IMR-90 (cell line): ENCODE measurements around the gene FAM174B. TPM values are rescaled to one million over a fixed set of nuclear protein-coding genes. Genes with fewer than 3 reads are reported as not detected.

ENCODE experiments used
- ATAC-seq: fragments of 200-7000 bp; cut with Tn5 transposase; 2 replicates; pipeline ENCODE4 v1.9.1; 2020; ENCODE audit warnings: low read depth, mild to moderate bottlenecking, moderate library complexity
- BruUV-seq: library from RNA; stranded (reverse); fragments of 400-500 nt; replicated peaks from 2 replicates; lab custom pipeline; 2021; lab: Mats Ljungman, UMichigan
- CTCF ChIA-PET: fragments of 300-600 bp; formaldehyde crosslinking; extraction: SDS; loops from one replicate; lab custom pipeline; 2021; ENCODE audit warnings: antibody characterized with exemption; lab: Yijun Ruan, JAX
- POLR2A ChIA-PET: fragments of 300-600 bp; sonication (Branson Sonifier 250); formaldehyde crosslinking; loops from one replicate; lab custom pipeline; 2022; ENCODE audit warnings: antibody characterized with exemption; ENCODE audit not compliant: unreplicated experiment; lab: Charles Lee
- DNase-seq: peaks from one replicate; pipeline ENCODE4 v3.0.0; 2013
- H2AFZ ChIP-seq: replicated peaks from 2 replicates; pipeline ENCODE3; 2013; ENCODE audit warnings: low read length, mild to moderate bottlenecking; ENCODE audit not compliant: poor library complexity
- H2AK5ac ChIP-seq: 2 replicates; pipeline ENCODE4 v1.6.1; 2013; ENCODE audit warnings: low read depth, low read length, inconsistent platforms
- H2AK9ac ChIP-seq: replicated peaks from 2 replicates; pipeline ENCODE3; 2013; ENCODE audit warnings: mild to moderate bottlenecking, low read depth, low read length, moderate library complexity; ENCODE audit not compliant: poor library complexity
- H2BK120ac ChIP-seq: 2 replicates; pipeline ENCODE4 v1.6.1; 2013; ENCODE audit warnings: low read depth, low read length, inconsistent platforms
- H2BK15ac ChIP-seq: 3 replicates; pipeline ENCODE4 v1.6.1; 2013; ENCODE audit warnings: low read depth, low read length, inconsistent platforms
- H2BK20ac ChIP-seq: 2 replicates; pipeline ENCODE4 v1.6.1; 2013; ENCODE audit warnings: low read depth, mild to moderate bottlenecking, inconsistent platforms, low read length, moderate library complexity
- H2BK5ac ChIP-seq: 2 replicates; pipeline ENCODE4 v1.6.1; 2013; ENCODE audit warnings: mild to moderate bottlenecking, low read depth, low read length, inconsistent platforms; ENCODE audit not compliant: poor library complexity, severe bottlenecking
- H3K14ac ChIP-seq: replicated peaks from 2 replicates; pipeline ENCODE4 v1.6.1; 2013; ENCODE audit warnings: low read depth, low read length, inconsistent platforms
- H3K18ac ChIP-seq: 2 replicates; pipeline ENCODE4 v1.6.1; 2013; ENCODE audit warnings: low read depth, low read length, control low read depth
- H3K23ac ChIP-seq: 2 replicates; pipeline ENCODE4 v1.6.1; 2013; ENCODE audit warnings: low read depth, low read length, inconsistent platforms
- H3K27ac ChIP-seq: 2 replicates; pipeline ENCODE4 v1.5.1; 2013; ENCODE audit warnings: mild to moderate bottlenecking, control low read depth, low read length; ENCODE audit not compliant: insufficient read depth
- H3K27me3 ChIP-seq: 2 replicates; pipeline ENCODE4 v1.6.1; 2013; ENCODE audit warnings: low read length; ENCODE audit not compliant: control insufficient read depth, insufficient read depth
- H3K36me3 ChIP-seq: 2 replicates; pipeline ENCODE4 v1.6.1; 2013; ENCODE audit warnings: low read length, mixed read lengths; ENCODE audit not compliant: control insufficient read depth, insufficient read depth
- H3K4ac ChIP-seq: 2 replicates; pipeline ENCODE4 v1.6.1; 2013; ENCODE audit warnings: low read depth, low read length, inconsistent platforms
- H3K4me1 ChIP-seq: 2 replicates; pipeline ENCODE4 v1.6.1; 2013; ENCODE audit warnings: low read length, mixed read lengths; ENCODE audit not compliant: control insufficient read depth, insufficient read depth
- H3K4me2 ChIP-seq: 2 replicates; pipeline ENCODE4 v1.6.1; 2013; ENCODE audit warnings: low read depth, mild to moderate bottlenecking, control low read depth, low read length, moderate library complexity
- H3K4me3 ChIP-seq: 2 replicates; pipeline ENCODE4 v1.5.1; 2013; ENCODE audit warnings: low read depth, mild to moderate bottlenecking, control low read depth, low read length, moderate library complexity; ENCODE audit not compliant: insufficient read depth
- H3K56ac ChIP-seq: 2 replicates; pipeline ENCODE4 v1.6.1; 2013; ENCODE audit warnings: low read length, inconsistent platforms; ENCODE audit not compliant: insufficient read depth; ENCODE audit errors: extremely low read depth
- H3K79me1 ChIP-seq, 2 experiments: 2 replicates each; pipeline ENCODE4 v1.6.1; 2013; ENCODE audit warnings: low read length in 2 of 2, inconsistent platforms in 1 of 2, low read depth in 1 of 2
- H3K9ac ChIP-seq: 2 replicates; pipeline ENCODE4 v1.6.1; 2013; ENCODE audit warnings: low read depth, low read length, control low read depth
- H3K9me1 ChIP-seq: 2 replicates; pipeline ENCODE4 v1.6.1; 2013; ENCODE audit warnings: low read length, inconsistent platforms; ENCODE audit not compliant: insufficient read depth
- H3K9me3 ChIP-seq: 2 replicates; pipeline ENCODE4 v1.6.1; 2013; ENCODE audit warnings: low read length; ENCODE audit not compliant: control insufficient read depth, insufficient read depth
- H4K20me1 ChIP-seq: 2 replicates; pipeline ENCODE4 v1.6.1; 2013; ENCODE audit warnings: low read length, inconsistent platforms; ENCODE audit not compliant: insufficient read depth
- H4K5ac ChIP-seq: 2 replicates; pipeline ENCODE4 v1.6.1; 2013; ENCODE audit warnings: mild to moderate bottlenecking, low read depth, low read length, control low read depth
- H4K8ac ChIP-seq, 2 experiments: 2 replicates each; pipeline ENCODE4 v1.6.1; 2013; ENCODE audit warnings: low read depth in 2 of 2, low read length in 2 of 2, control low read depth in 1 of 2, inconsistent platforms in 1 of 2
- H4K91ac ChIP-seq: 2 replicates; pipeline ENCODE4 v1.6.1; 2013; ENCODE audit warnings: low read depth, low read length, inconsistent platforms; ENCODE audit not compliant: insufficient read depth
- MAFK ChIP-seq: IDR thresholded peaks from 2 replicates; pipeline ENCODE4 v1.6.1; 2012; ENCODE audit warnings: low read depth, low read length, improper control_type of control experiment
- WGBS, 2 experiments: methylation state at CpG; one replicate each; pipeline versions ENCODE4 v1.1.5 to v1.1.7; 2013; ENCODE audit warnings: missing lambda C conversion rate in 2 of 2; ENCODE audit not compliant: insufficient read length in 1 of 2; ENCODE audit errors: extremely low coverage in 2 of 2; 5-methylcytosine and 5-hydroxymethylcytosine counted together
- dilution Hi-C: fragments of 300-500 bp; cut with HindIII; formaldehyde crosslinking; loops from one replicate; pipeline ENCODE4 v1.14.3; 2018; ENCODE audit warnings: low sequenced_read_pairs; ENCODE audit not compliant: unreplicated experiment
- in situ Hi-C: fragments of 300-500 bp; cut with MboI; formaldehyde crosslinking; loops from 3 replicates; pipeline ENCODE4 v1.14.3; 2019; ENCODE audit warnings: low sequenced_read_pairs, inconsistent platforms, mixed read lengths
- intact Hi-C: fragments of 100-400 bp; cut with micrococcal nuclease; formaldehyde crosslinking; loops from 2 replicates; pipeline ENCODE4 v1.10.0; 2022
- polyA plus RNA-seq, 3 experiments: library from polyadenylated mRNA; depleted of rRNA; stranded (reverse); fragments of >200 nt; gene quantifications; 2 replicates each; pipeline ENCODE4 v1.2.3, GENCODE V29; 2012; ENCODE audit warnings: low replicate concordance in 1 of 3
- total RNA-seq: library from RNA; depleted of rRNA; stranded (reverse); fragments of >200 nt; gene quantifications from 2 replicates; pipeline ENCODE4 v1.2.3, GENCODE V29; 2012

FAM174B gene
- total and polyA plus RNA-seq, 2 of the 4 experiments (the other 2 are of a cell fraction): 0.18 to 0.56 TPM

- dilution Hi-C loops: no loop called here
- no peak overlapping the region for H2BK120ac ChIP-seq
- H4K91ac ChIP-seq: no peak overlapping the region
- no peaks in the 10 kb centered on the region for H3K36me3 ChIP-seq
- no peak overlapping the region for H3K23ac ChIP-seq
- intact Hi-C loops: no loop called here
- no peaks in the 10 kb centered on the region for H3K9me3 ChIP-seq
- H3K27me3 ChIP-seq: peaks cover 9% of the 10 kb centered on the region
- no peak overlapping the region for H3K18ac ChIP-seq
- H4K8ac ChIP-seq: no peak overlapping the region
- BruUV-seq: no TSS peak
- H2BK20ac ChIP-seq: no peak overlapping the region
- no peak overlapping the region for H2AK5ac ChIP-seq
- H2BK5ac ChIP-seq: no peak overlapping the region
- no peak overlapping the region for H3K9ac ChIP-seq
- no peak for DNase-seq
- POLR2A ChIA-PET: no interaction called here
- no peak overlapping the region for H3K27ac ChIP-seq
- no peak overlapping the region for H2AFZ ChIP-seq
- no peak overlapping the region for H3K56ac ChIP-seq
- no peak overlapping the region for H3K14ac ChIP-seq
- H3K79me1 ChIP-seq: no peaks in the 10 kb centered on the region
- no peak for TF ChIP-seq MAFK
- H3K4me3 ChIP-seq: no peak overlapping the region
- H4K5ac ChIP-seq: no peak overlapping the region
- H3K4ac ChIP-seq: no peak overlapping the region
- H3K4me1 ChIP-seq: peaks cover under 1% of the 10 kb centered on the region; the same call in 1 of the 2 replicates
- H3K4me2 ChIP-seq: no peak overlapping the region
- H2AK9ac ChIP-seq: no peak overlapping the region
- H4K20me1 ChIP-seq: no peaks in the 10 kb centered on the region
- H3K9me1 ChIP-seq: no peaks in the 10 kb centered on the region
- CTCF ChIA-PET: no interaction called here
- in situ Hi-C loops: no loop called here
- no peak overlapping the region for H2BK15ac ChIP-seq
- ATAC-seq: no peak
- 90% methylated on average over 2 of the region's 2 CpGs; no CpG with 5 or more reads in 1 of the 2 experiments for WGBS, 2 experiments
Observed at GRCh38 chr15:92676561-92676960, 21.0 kb upstream of the FAM174B start.
